Fibroblast of pulmonary artery (primary cell): ENCODE measurements around the gene WDR27.

Experiments
- DNase-seq: peaks from one replicate; pipeline ENCODE4 v3.0.0-alpha.2; 2010; ENCODE audit warnings: low read depth
- H3K4me3 ChIP-seq: replicated peaks from 2 replicates; pipeline ENCODE4 v1.5.1; 2011; ENCODE audit warnings: low read depth, mild to moderate bottlenecking, control low read depth, low read length, moderate library complexity
- CTCF ChIP-seq: IDR thresholded peaks from 2 replicates; pipeline ENCODE4 v1.5.1; 2011; ENCODE audit warnings: mild to moderate bottlenecking, control low read depth, low read length, inconsistent platforms; ENCODE audit errors: missing control alignments

Gene WDR27

DNA sequence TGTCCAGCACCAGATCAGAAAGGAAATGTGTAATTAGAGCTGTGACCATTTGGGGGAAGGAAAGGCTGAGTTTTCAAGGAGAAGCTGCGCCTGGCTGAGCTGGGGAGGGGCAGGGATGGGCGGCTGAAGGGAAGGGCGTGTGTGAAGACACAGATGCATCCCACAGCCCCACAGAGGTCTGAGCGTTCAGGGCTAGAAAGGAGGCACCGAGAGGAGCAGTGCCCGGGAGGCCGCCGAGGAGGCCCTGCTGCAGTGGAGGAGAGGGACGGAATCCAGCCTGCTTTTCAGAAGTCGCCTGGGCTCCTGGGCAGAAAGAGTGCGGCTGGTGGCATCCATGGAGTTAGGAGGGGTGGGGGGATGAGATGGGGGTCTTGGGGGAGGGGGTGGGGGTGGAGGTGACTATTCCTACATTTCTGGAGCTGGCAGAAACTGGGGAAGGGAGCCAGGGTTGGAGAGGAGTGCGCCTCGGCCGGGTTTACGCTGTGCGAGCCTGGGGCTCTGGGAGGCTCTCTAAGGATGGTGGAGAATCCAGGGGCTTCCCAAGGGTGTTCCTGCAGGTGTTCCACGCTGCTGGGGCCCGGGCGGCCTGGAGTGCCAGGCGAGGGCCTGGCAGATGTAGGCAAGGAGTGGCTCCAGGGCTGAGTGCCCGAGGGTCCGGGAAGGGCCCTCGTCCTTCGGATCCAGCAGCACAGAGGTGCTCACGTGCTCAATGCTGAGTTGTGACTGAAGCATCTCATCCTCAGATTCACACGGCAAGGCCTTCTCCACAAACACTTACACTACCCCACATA is 41.8 kb downstream of the WDR27 start:
- no peak for TF ChIP-seq CTCF
- no peak overlapping the region for H3K4me3 ChIP-seq
- no peak for DNase-seq

DNA sequence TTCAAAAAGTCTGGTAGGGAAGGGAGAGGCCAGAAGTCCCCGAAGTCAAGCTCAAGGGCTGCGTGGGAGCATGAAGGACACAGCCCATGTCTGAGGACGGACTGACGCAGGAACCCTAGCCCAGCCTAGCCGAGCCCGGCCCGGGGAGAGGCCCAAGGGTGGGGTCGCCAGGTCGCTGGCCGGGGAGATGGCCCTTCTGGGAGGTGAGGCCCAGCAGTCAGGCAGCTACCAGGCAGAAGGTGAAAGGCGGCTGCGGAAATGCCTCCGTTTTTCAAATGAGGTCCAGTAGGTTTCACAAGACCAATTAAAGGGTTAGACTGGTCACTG is 44.6 kb downstream of the WDR27 start:
- DNase-seq, result no peak
- TF ChIP-seq CTCF, result no peak
- no peak overlapping the region for H3K4me3 ChIP-seq

- no peak for DNase-seq
- no peak overlapping the region for H3K4me3 ChIP-seq
- TF ChIP-seq CTCF, result no peak
Measured at GRCh38 chr6:169656546-169657283, 45.1 kb downstream of the WDR27 start.

DNA sequence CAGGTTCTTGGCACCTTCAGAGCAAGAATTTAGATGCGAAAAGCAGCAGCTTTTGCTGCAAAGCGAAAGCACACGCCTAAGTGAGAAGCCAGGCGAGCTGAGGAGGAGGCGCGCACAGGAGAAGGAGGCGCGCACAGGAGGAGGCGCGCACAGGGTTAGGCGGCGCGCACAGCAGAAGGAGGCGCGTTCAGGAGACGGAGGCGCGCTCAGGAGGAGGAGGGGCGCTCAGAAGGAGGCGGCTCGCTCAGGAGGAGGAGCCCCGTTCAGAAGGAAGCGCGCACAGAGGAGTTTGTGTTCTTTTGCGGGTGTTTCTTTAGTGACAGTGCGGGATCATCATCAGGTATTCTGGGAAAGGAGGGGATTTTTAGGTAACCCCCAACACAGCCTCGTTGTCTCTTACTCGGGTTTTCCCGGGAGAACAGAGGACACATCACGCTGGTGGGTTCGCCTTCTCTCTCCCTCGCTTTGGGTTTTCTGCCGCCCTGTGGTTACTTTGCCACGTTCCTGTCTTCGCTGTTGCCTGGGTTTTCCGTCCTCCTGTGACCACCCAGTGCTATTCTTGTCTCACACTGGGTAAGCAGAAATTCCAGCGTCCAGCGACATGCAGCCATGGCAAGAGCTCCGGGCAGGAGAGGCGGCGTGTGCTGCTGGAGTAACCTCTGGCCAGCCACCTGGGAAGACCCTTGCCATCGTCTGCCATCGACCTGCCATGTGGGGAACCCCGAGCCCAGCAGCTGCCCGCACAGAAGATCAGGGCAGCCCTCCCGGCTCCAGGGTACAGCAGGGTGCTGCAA is 47.0 kb downstream of the WDR27 start:
- peak; percentile 76 for DNase-seq
- H3K4me3 ChIP-seq, result peak overlapping the region; percentile 65
- TF ChIP-seq CTCF, result peak; percentile 40

GRCh38 chr6:169653691-169654090 is 48.1 kb downstream of the WDR27 start:
- H3K4me3 ChIP-seq, result no peak overlapping the region
- DNase-seq, result no peak
- TF ChIP-seq CTCF, result no peak

DNA sequence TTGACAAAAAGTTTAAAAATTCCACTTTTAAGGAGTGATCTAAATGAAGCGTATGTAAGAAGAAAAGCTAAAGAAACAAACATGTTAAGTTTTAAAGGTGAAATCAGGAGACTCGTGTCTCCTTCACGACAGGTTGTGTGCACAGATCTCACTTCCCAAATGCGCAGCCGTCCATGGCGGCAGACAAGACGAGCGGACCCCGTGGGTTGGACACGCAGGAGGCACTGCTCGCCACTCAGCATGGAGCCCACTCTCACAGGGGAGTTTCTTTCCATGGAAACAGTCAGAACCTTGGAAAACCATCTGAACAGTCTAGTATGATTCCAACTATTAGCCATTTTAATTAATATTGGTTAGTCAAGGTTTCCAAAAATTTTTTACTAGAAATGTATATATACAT is 48.9 kb downstream of the WDR27 start:
- no peak for TF ChIP-seq CTCF
- DNase-seq, result no peak

More for the DNA sequence above, 48.9 kb downstream of the WDR27 start:
- no peak overlapping the region for H3K4me3 ChIP-seq
